Suppressor macrophage treated with lipopolysaccharide for 4 hours (primary cell): ENCODE data around the gene LRGUK.
"Not testable (repeated sequence)": the region's sequence is repeated elsewhere in the genome, so short reads cannot be mapped to it uniquely, and the experiment has no call there.

Source experiments
- DNase-seq: peaks from one replicate; pipeline ENCODE4 v3.0.0-alpha.2; 2020

LRGUK gene

GRCh38 chr7:134126966-134127848 is at the start of gene LRGUK:
TSS of gene LRGUK (plus strand) at chr7:134127340. CDS start at chr7:134127368, 28 bp downstream.
- DNase-seq: peak; percentile 81

GRCh38 chr7:134077560-134077959 is 49.6 kb upstream of the LRGUK start:
- DNase-seq: not testable (repeated sequence)

GRCh38 chr7:134078991-134079390 is 48.1 kb upstream of the LRGUK start:
- no peak for DNase-seq

GRCh38 chr7:134081695-134082094 is 45.4 kb upstream of the LRGUK start:
- no peak for DNase-seq

GRCh38 chr7:134083766-134084487 is 43.2 kb upstream of the LRGUK start:
- peak; percentile 41 for DNase-seq

- peak; percentile 82 for DNase-seq
Measured at GRCh38 chr7:134084488-134085144, 42.5 kb upstream of the LRGUK start.

GRCh38 chr7:134085311-134085710 is 41.8 kb upstream of the LRGUK start:
- no peak for DNase-seq

GRCh38 chr7:134086998-134087735 is 40.0 kb upstream of the LRGUK start:
- DNase-seq: no peak

- no peak for DNase-seq
Measured at GRCh38 chr7:134088199-134088598, 38.9 kb upstream of the LRGUK start.

GRCh38 chr7:134089446-134089845 is 37.7 kb upstream of the LRGUK start:
- no peak for DNase-seq

- DNase-seq: no peak
Measured at GRCh38 chr7:134098072-134098471, 29.1 kb upstream of the LRGUK start.

- DNase-seq: no peak
Measured at GRCh38 chr7:134101716-134102115, 25.4 kb upstream of the LRGUK start.

GRCh38 chr7:134104166-134104565 is 23.0 kb upstream of the LRGUK start:
- no peak for DNase-seq

- DNase-seq: no peak
Measured at GRCh38 chr7:134105841-134106240, 21.3 kb upstream of the LRGUK start.

GRCh38 chr7:134108802-134109201 is 18.3 kb upstream of the LRGUK start:
- DNase-seq: no peak

GRCh38 chr7:134113655-134114054 is 13.5 kb upstream of the LRGUK start:
- DNase-seq: no peak

GRCh38 chr7:134114992-134115391 is 12.1 kb upstream of the LRGUK start:
- no peak for DNase-seq

- DNase-seq: no peak
Measured at GRCh38 chr7:134120405-134120804, 6.7 kb upstream of the LRGUK start.

GRCh38 chr7:134121632-134122139 is 5.5 kb upstream of the LRGUK start:
- peak; percentile 32 for DNase-seq

GRCh38 chr7:134122980-134123379 is 4.2 kb upstream of the LRGUK start:
- no peak for DNase-seq

GRCh38 chr7:134126146-134126545 is 994 bp upstream of the LRGUK start:
- no peak for DNase-seq

- no peak for DNase-seq
Measured at GRCh38 chr7:134126596-134126965, 559 bp upstream of the LRGUK start.

- no peak for DNase-seq
Measured at GRCh38 chr7:134128829-134129228, 1.7 kb downstream of the LRGUK start.
